Measurements from ENCODE around the gene TXNRD2.

DNA sequence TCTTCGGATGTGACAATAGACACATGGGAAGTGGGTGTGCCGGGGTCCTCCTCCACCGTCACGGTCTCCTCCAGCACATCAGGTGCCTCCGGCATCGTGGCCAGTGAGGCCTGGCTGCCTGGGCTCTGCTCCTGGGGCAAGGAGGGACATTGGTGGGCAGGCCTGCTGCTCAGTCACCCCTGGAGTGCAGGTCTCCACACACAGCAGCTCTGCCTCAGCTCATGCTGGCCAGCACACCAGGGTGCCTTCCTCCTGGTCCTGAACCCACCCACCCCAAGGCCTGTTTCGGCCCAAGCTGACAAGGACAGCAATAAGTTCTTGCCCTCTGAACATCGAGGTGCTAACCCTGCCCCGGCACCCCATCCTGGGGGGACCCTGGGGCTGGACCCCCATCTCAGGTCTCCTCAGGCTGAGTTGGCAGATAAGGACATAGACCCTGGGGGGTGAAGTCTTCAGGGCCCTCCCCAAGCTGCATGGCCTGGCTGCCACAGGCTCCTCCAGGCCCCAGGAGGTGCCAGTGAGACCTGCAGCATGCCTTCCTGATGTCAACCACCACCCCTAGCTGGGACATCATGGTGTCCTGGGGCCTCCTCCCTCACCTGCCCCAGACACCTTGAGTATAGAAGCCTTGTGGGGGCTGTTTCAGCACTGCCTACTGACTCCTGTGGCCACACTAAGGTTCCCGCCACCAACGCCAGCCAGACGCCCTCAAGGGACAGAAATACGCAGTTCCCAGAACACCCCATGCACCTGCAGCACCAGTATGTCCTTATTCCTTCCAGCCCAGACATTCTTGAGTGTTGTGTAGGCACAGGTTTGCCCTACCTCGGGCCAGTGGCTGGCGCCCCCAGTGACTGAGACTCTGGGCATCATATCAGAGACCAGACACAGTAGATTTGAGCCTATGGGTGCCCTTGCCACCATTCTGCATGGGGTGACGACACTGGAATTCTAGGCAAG lies 40.6 kb upstream of the TXNRD2 start:
- TF ChIP-seq YY1 (IDR thresholded peaks at IDR 0.05; ENCODE audit: insufficient read depth, insufficient read length) (no peak), ZNF274 (IDR thresholded peaks at IDR 0.05; ENCODE audit: low read depth, low read length) (no peak), SUZ12 (IDR thresholded peaks at IDR 0.05; ENCODE audit: extremely low read depth, insufficient read depth, insufficient read length) (no peak)

All from NT2/D1 (cell line).